Mesothelial cell of epicardium (in vitro differentiated cells): ENCODE data around the gene KRT23. TPM values are rescaled to one million over a fixed set of nuclear protein-coding genes. Genes with fewer than 3 reads are reported as not detected.

Experiments used
- DNase-seq, 2 experiments: peaks; one replicate each; pipeline ENCODE4 v3.0.0; 2021; ENCODE audit warnings: low spot score in 2 of 2; ENCODE audit not compliant: unreplicated experiment in 2 of 2
- H3K27ac Mint-ChIP-seq: 2 replicates; pipeline ENCODE4 v1.8.0; 2021; ENCODE audit warnings: mixed read lengths
- H3K27me3 Mint-ChIP-seq: 2 replicates; pipeline ENCODE4 v1.8.0; 2021; ENCODE audit warnings: low read depth, mixed read lengths
- H3K36me3 Mint-ChIP-seq: 2 replicates; pipeline ENCODE4 v1.8.0; 2021; ENCODE audit warnings: mixed read lengths
- H3K4me1 Mint-ChIP-seq: 2 replicates; pipeline ENCODE4 v1.8.0; 2021; ENCODE audit warnings: mixed read lengths
- H3K4me3 Mint-ChIP-seq: 2 replicates; pipeline ENCODE4 v1.8.0; 2021; ENCODE audit warnings: mild to moderate bottlenecking, moderate library complexity, mixed read lengths
- H3K9me3 Mint-ChIP-seq: 2 replicates; pipeline ENCODE4 v1.8.0; 2021; ENCODE audit warnings: mixed read lengths
- CTCF ChIP-seq: fragments of 200-600 bp; sonication (generic); IDR thresholded peaks from one replicate; pipeline ENCODE4 v1.5.0; 2021; ENCODE audit warnings: antibody characterized with exemption; ENCODE audit not compliant: unreplicated experiment
- total RNA-seq: library from RNA; stranded (reverse); gene quantifications from 3 replicates; pipeline ENCODE4 v1.2.1, GENCODE V29; 2021

The KRT23 gene
- total RNA-seq, 1 donor from 2014 or later: 2.8 TPM

DNA sequence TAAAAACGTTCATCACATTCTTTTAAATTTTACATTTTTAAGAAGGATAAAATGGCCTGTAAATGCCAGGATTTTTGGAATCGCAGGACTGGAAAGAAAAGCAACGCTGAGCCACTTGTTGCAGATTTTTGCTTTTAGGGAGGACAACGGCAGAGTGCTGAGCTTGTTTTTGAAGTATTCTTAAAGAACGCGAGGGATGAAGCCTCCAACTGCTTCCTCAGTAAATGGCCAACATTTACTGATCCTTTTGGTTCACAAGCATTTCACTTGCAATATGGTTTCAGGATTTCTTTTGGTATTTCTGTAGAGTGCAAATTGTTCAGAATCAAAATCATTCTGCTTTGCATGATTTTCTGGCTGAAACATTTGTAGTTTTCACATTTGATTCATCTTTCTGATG is 2.8 kb upstream of the KRT23 start:
- peaks cover 46% of the 10 kb centered on the region for H3K4me1 Mint-ChIP-seq
- no peaks in the 10 kb centered on the region for H3K27me3 Mint-ChIP-seq
- TF ChIP-seq CTCF: no peak
- no peaks in the 10 kb centered on the region for H3K9me3 Mint-ChIP-seq
- H3K4me3 Mint-ChIP-seq: no peak overlapping the region
- no peaks in the 10 kb centered on the region for H3K36me3 Mint-ChIP-seq
- H3K27ac Mint-ChIP-seq: no peak overlapping the region
- DNase-seq: no peak

GRCh38 chr17:40938981-40939380 is 1.5 kb upstream of the KRT23 start:
- TF ChIP-seq CTCF: no peak
- H3K27ac Mint-ChIP-seq: peak overlapping the region; percentile 91
- no peaks in the 10 kb centered on the region for H3K9me3 Mint-ChIP-seq
- H3K36me3 Mint-ChIP-seq: no peaks in the 10 kb centered on the region
- no peaks in the 10 kb centered on the region for H3K27me3 Mint-ChIP-seq
- no peak overlapping the region for H3K4me3 Mint-ChIP-seq
- no peak for DNase-seq
- peaks cover 39% of the 10 kb centered on the region for H3K4me1 Mint-ChIP-seq

DNA sequence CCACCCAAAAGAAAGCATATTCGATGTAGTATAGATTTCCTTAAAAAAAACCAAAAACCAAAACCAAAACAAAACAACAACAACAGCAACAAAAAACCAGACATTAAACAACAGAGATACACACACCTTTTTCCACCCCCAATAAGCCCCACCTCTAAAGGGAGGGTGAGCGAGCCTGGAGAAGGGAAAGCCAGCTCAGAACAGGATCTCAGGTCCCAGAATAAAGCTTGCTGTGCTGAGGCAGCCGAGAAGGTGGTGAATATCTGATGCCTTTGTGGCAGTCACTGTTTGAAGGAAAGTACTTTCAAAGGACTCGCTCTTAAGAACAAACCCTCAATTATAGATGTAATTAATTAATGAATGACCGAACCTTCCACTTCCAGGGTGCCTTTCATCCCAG is 470 bp downstream of the KRT23 start:
- no peak for TF ChIP-seq CTCF
- DNase-seq: no peak
- no peak overlapping the region for H3K4me3 Mint-ChIP-seq
- peaks cover 44% of the 10 kb centered on the region for H3K4me1 Mint-ChIP-seq
- H3K9me3 Mint-ChIP-seq: no peaks in the 10 kb centered on the region
- peak overlapping the region; percentile 91 for H3K27ac Mint-ChIP-seq
- H3K27me3 Mint-ChIP-seq: no peaks in the 10 kb centered on the region
- no peaks in the 10 kb centered on the region for H3K36me3 Mint-ChIP-seq

DNA sequence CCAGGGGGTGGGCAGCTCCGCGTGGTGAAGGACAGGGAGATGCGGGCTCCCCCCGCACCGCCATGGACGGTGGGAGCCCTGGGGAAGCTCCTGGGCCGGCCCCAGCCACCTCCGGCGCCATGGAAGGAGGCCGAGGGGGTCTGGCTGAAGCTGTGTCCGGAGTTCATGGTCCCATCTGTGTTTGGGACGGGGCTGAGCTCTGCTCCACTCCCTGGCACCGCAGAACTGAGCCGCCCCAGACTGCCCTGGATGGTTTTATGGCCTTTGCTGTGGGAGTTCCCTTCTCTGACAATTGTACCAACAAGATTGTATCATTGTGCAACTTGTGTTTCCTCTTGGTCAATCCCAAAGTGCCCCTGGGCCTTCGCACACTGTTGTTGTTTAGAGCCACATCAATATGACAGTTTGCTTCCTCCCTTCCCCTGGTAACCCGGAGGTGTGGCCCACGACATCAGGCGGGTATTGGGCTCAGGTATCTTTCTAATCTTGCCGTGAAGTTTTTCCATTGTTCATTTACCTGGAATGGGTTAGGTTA is 942 bp downstream of the KRT23 start:
- Mint-ChIP-seq H3K27me3 (no peaks in the 10 kb centered on the region), H3K4me3 (no peak overlapping the region), H3K9me3 (no peaks in the 10 kb centered on the region), H3K27ac (peak overlapping the region; percentile 91), H3K4me1 (peaks cover 44% of the 10 kb centered on the region), H3K36me3 (no peaks in the 10 kb centered on the region)
- no peak for TF ChIP-seq CTCF
- DNase-seq: no peak

DNA sequence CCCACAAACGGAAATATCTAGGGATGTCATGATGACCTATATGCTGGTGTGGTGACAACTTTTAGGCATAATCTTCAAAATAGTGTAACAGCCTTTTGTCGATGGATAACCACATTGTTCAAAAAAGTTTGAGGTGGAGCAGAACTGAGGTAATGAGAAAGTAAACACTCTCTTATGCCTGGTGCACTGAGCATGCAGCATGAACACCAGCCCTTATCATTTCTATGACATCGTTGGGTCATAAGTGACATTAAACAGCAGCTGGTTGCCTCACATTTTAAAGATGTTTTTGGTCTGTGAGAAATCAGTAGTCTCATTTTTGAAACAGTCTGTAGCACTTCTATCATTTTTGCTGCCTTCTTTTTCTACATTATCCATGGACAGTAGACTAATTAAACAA is 1.8 kb downstream of the KRT23 start:
- no peak for DNase-seq
- H3K27me3 Mint-ChIP-seq: no peaks in the 10 kb centered on the region
- no peaks in the 10 kb centered on the region for H3K36me3 Mint-ChIP-seq
- H3K4me3 Mint-ChIP-seq: no peak overlapping the region
- peak overlapping the region; percentile 77 for H3K27ac Mint-ChIP-seq
- H3K4me1 Mint-ChIP-seq: peaks cover 44% of the 10 kb centered on the region
- TF ChIP-seq CTCF: no peak
- H3K9me3 Mint-ChIP-seq: no peaks in the 10 kb centered on the region

GRCh38 chr17:40932608-40933007 is 4.8 kb downstream of the KRT23 start:
- H3K27ac Mint-ChIP-seq: no peak overlapping the region
- DNase-seq: no peak
- H3K4me3 Mint-ChIP-seq: no peak overlapping the region
- peaks cover 27% of the 10 kb centered on the region for H3K4me1 Mint-ChIP-seq
- H3K36me3 Mint-ChIP-seq: no peaks in the 10 kb centered on the region
- no peaks in the 10 kb centered on the region for H3K27me3 Mint-ChIP-seq
- no peaks in the 10 kb centered on the region for H3K9me3 Mint-ChIP-seq
- TF ChIP-seq CTCF: no peak
